A549 (cell line): Measurements from ENCODE around the gene SUSD1.

Source experiments
- CTCF ChIP-seq: fragments of >200 bp; sonication (Bioruptor Twin); formaldehyde crosslinking; IDR thresholded peaks from 3 replicates; pipeline ENCODE4 v1.5.1; 2016
- ELK1 ChIP-seq: fragments of 150-350 bp; IDR thresholded peaks from 2 replicates; pipeline ENCODE4 v1.6.1; 2014; ENCODE audit warnings: low read depth, mild to moderate bottlenecking, low read length
- ESRRA ChIP-seq: fragments of 150-350 bp; IDR thresholded peaks from 2 replicates; pipeline ENCODE4 v1.6.1; 2014; ENCODE audit warnings: mild to moderate bottlenecking, low read length, borderline replicate concordance
- HDAC2 ChIP-seq: fragments of 200-600 bp; sonication (generic); IDR thresholded peaks from 2 replicates; pipeline ENCODE4 v1.6.1; 2016
- MAZ ChIP-seq: fragments of 150-350 bp; IDR thresholded peaks from 2 replicates; pipeline ENCODE4 v1.6.1; 2014; ENCODE audit warnings: antibody characterized with exemption, low read depth, low read length, borderline replicate concordance
- NPAS2 ChIP-seq: fragments of 250-450 bp; sonication (Bioruptor Pico); IDR thresholded peaks from 2 replicates; pipeline ENCODE4 v1.8.0; 2022; ENCODE audit warnings: mild to moderate bottlenecking, moderate library complexity, borderline replicate concordance
- PHF8 ChIP-seq: fragments of 200-600 bp; sonication (generic); IDR thresholded peaks from 2 replicates; pipeline ENCODE4 v1.6.1; 2016; ENCODE audit warnings: low read depth, mild to moderate bottlenecking, antibody characterized with exemption, moderate library complexity, borderline replicate concordance
- RARB ChIP-seq: fragments of 250-450 bp; sonication (Bioruptor Pico); IDR thresholded peaks from 2 replicates; pipeline ENCODE4 v1.8.0; 2021; ENCODE audit warnings: mild to moderate bottlenecking, moderate library complexity

- TF ChIP-seq MAZ (no peak), CTCF (no peak), RARB (no peak), HDAC2 (no peak), ESRRA (no peak), PHF8 (no peak), ELK1 (no peak), NPAS2 (no peak)
Observed at GRCh38 chr9:112179816-112180215, 4.7 kb upstream of the SUSD1 start.
